Stimulated activated CD4-positive, alpha-beta T cell treated with anti-CD3 and anti-CD28 coated beads, Interleukin-4, amount 100 ng/mL, for 48 hours (primary cell): ENCODE data around the gene ASB14.
"Not testable (repeated sequence)": the region's sequence is repeated elsewhere in the genome, so short reads cannot be mapped to it uniquely, and the experiment has no call there.

Experiments
- DNase-seq, 2 donors: peaks; one replicate each; pipeline ENCODE4 v3.0.0-alpha.2; 2020; ENCODE audit warnings: low read depth in 2 of 2

ASB14 gene

DNA sequence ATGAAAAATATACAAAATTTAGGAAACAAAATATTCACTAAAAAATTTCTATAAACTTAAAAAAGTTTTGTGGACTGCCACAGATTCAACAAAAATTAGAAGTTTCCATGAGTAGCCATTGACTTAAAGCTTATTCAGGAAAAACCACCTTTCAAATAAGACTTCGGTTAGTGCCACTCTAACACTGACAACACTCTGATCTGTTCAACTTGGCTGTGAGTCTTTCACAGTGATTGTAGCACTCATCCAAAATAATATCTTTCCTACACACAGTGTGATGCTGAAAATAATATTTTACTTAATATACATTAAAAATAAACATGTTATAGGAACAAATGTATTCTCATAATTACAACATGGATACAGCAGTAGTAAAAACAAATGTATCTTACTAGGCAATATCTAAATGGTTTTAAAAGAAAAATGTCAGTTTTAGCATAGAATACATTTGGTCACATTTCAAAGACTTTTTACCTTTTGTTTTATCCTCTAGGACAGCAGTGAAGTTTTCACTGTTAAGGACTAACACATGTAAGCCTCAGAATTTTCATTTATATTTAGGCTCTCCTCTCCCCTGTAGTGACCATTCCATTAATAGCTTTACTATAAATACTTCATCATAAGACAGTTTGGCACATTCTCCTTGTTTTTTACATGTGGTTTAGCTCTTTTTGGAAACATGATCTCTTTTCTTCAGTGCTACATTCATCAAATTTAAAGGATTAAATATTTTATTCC is at the start of gene ASB14:
Gene ASB14 (minus strand): TSS at position 527 of the 738 bp plus-strand sequence. CDS start 652 bp downstream, outside the sequence.
- no peak for DNase-seq

DNA sequence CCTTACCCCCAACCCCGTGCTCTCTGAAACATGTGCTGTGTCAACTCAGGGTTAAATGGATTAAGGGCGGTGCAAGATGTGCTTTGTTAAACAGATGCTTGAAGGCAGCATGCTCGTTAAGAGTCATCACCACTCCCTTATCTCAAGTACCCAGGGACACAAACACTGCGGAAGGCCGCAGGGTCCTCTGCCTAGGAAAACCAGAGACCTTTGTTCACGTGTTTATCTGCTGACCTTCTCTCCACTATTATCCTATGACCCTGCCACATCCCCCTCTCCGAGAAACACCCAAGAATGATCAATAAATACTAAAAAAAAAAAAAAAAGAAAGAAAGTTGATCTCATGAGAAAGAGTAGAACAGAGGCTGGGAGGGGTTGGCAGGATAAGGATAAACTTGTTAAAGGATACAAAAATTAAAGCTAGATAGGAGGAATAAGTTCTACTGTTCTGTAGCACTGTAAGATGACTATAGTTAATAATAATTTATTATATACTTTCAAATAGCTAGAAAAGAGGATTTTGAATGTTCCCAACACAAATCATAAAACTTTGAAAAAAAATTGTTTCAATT is 46.7 kb upstream of the ASB14 start:
- not testable (repeated sequence) for DNase-seq

GRCh38 chr3:57338272-57339070 is 46.0 kb upstream of the ASB14 start:
- not testable (repeated sequence) for DNase-seq

- DNase-seq: no peak
Observed at GRCh38 chr3:57335283-57335938, 42.9 kb upstream of the ASB14 start.

- DNase-seq: no peak
Observed at GRCh38 chr3:57331078-57331610, 38.7 kb upstream of the ASB14 start.

GRCh38 chr3:57326498-57326897 is 34.0 kb upstream of the ASB14 start:
- DNase-seq: not testable (repeated sequence)

GRCh38 chr3:57314204-57314603 is 21.7 kb upstream of the ASB14 start:
- DNase-seq: no peak

- DNase-seq: no peak
Observed at GRCh38 chr3:57309769-57310360, 17.4 kb upstream of the ASB14 start.

DNA sequence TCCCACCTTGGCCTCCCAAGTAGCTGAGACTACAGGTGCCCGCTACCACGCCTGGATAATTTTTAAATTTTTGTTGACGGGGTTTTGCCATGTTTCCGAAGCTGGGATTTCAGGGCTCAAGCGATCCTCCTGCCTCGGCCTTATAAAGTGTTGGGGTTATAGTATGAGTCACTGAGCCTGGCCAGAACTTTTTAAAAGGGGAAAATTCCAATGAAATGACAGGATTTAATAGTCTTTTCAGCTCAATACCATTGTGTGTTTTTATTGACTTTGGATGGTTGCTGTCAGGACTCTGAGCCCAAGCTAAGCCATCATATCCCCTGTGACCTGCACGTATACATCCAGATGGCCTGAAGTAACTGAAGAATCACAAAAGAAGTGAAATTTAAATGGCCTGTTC is 11.0 kb upstream of the ASB14 start:
- not testable (repeated sequence) for DNase-seq

- DNase-seq: no peak
Observed at GRCh38 chr3:57298041-57298440, 5.6 kb upstream of the ASB14 start.

DNA sequence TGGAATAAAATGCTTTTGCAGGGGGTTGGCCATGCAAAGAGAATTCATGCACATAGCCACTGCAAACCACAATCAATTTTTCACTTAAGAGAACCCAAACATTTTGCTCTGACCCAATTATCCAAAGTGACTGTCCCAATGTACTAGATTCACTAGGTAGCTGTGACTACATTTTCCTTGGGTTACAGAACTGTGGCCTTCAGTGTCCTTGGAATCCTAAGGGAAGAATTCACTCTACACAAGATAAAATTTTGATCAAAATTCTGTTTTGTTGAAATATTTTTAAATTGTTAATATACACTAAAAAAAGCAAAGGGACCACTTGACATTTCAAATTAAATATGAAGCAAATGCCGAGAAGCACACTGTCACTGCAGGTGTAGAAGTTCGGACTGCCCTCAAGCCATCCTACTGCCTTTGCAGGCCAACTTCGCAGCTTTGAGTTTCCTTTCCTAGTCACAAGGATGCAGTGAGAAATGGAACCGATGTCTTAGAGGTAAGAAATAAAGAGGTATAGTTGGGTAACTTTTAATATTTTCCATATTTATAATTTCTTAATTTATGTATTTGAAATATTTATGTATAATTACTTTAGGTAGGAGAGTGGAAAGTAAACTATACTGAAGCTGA is 527 bp upstream of the ASB14 start:
- no peak for DNase-seq

DNA sequence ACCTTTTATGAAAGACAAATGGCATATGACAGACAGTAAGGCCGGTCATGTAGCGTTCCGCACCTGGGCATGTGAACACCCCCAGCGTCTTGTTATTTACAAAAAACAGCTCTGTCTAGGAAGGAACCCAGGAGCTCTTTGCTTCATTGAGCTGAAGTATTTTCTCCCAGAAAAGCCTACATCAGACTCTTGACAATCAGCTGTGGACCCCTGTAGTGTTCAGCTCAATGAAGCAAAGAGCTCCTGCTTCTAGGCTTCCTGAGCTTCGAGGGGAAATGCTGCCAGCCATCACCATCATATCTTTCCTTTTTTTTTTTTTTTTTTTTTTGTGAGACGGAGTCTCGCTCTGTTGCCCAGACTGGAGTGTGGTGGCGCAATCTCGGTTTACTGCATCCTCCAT is 4.1 kb downstream of the ASB14 start:
- no peak for DNase-seq

DNA sequence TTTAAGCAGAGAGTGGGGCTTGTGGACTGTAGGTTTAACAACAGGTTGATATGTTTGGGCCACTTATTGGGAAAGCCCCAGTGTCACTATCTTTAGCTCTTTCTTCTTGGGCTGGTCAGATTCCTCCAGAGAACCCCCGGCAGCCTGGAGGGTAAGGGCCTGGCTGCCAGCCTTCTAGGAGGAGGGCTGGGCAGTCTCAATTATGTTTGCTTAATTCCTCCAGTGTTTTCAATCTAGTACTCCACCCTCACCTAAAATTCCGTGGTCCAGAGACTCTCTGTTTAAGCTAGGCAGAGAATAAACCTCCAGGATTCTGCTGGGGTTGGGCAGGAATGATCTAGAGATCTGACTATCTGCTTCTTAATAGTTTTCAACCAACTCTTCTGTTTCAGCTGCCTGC is 5.3 kb downstream of the ASB14 start:
- no peak for DNase-seq

DNA sequence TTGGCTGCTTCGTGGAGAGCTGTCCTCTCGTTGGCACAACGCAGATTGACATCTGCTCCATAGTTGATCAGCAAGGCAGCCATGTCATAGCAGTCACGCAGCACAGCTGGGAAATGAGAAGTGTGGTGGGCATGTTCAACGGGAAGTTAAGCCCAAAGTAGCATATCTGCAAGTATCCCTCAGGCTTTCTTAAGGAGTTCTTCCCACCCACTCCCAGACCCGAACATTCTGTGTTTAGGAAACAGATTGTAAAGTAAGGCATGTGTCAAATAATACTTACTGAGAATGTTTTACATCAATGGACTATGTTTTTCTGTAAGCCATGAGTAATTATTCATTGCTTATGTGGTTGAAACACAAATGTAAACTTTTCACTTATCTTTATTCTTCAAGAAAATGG is 9.2 kb downstream of the ASB14 start:
- DNase-seq: no peak

- no peak for DNase-seq
Observed at GRCh38 chr3:57281715-57282114, 10.8 kb downstream of the ASB14 start.

- DNase-seq: no peak
Observed at GRCh38 chr3:57279685-57280084, 12.8 kb downstream of the ASB14 start.

- DNase-seq: no peak
Observed at GRCh38 chr3:57278237-57278636, 14.2 kb downstream of the ASB14 start.

- no peak for DNase-seq
Observed at GRCh38 chr3:57275393-57275792, 17.1 kb downstream of the ASB14 start.

DNA sequence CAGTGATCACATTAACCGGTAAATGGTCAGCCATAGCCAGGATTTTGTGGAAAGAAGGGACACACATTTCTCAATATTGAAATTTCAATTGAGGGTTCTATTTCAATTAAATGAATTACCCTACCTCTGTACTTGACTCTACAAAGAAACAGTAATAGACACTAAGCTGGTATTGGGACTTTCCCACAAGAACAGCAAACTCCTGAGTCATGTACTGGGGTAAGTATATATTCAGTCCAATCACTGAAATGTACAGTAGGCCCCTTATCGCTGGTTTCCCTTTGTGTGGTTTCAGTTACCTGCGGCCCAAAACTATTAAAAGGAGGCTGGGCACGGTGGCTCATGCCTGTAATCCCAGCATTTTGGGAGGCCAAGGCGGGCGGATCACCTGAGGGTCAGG is 17.6 kb downstream of the ASB14 start:
- DNase-seq: no peak

GRCh38 chr3:57268416-57268815 is 24.1 kb downstream of the ASB14 start:
- DNase-seq: no peak

- DNase-seq: no peak
Observed at GRCh38 chr3:57261929-57262328, 30.6 kb downstream of the ASB14 start.
